Loucy (cell line): ENCODE results near the gene RAD51C.

Source experiments
- H2AFZ ChIP-seq: fragments of 200-600 bp; sonication (generic); 2 replicates; pipeline ENCODE4 v1.6.0; 2016; ENCODE audit warnings: antibody characterized with exemption, mild to moderate bottlenecking, low read length, moderate library complexity
- H3F3A ChIP-seq: fragments of 200-600 bp; 2 replicates; pipeline ENCODE4 v1.6.0; 2016; ENCODE audit warnings: antibody characterized with exemption, low read depth, mild to moderate bottlenecking
- H3K27me3 ChIP-seq: fragments of 200-600 bp; sonication (generic); 2 replicates; pipeline ENCODE4 v1.6.1; 2014; ENCODE audit warnings: low read length, mild to moderate bottlenecking; ENCODE audit not compliant: insufficient read depth, poor library complexity, severe bottlenecking
- H3K36me3 ChIP-seq: fragments of 200-600 bp; sonication (generic); 2 replicates; pipeline ENCODE4 v1.6.1; 2016; ENCODE audit warnings: low read length; ENCODE audit not compliant: insufficient read depth
- H3K4me1 ChIP-seq: fragments of 200-600 bp; sonication (generic); 2 replicates; pipeline ENCODE4 v1.5.1; 2014; ENCODE audit warnings: low read length, mild to moderate bottlenecking; ENCODE audit not compliant: insufficient read depth, poor library complexity, severe bottlenecking
- H3K4me2 ChIP-seq: fragments of 200-600 bp; sonication (generic); 2 replicates; pipeline ENCODE4 v1.6.0; 2014; ENCODE audit warnings: antibody characterized with exemption, low read length, low read depth, mild to moderate bottlenecking; ENCODE audit not compliant: poor library complexity, severe bottlenecking
- H3K4me3 ChIP-seq: fragments of 200-600 bp; sonication (generic); 2 replicates; pipeline ENCODE4 v1.5.1; 2014; ENCODE audit warnings: low read length, mild to moderate bottlenecking, mixed read lengths; ENCODE audit not compliant: poor library complexity, severe bottlenecking
- H3K79me2 ChIP-seq: fragments of 200-600 bp; sonication (generic); 2 replicates; pipeline ENCODE4 v1.6.1; 2014; ENCODE audit warnings: low read length; ENCODE audit not compliant: insufficient read depth
- H3K9ac ChIP-seq: fragments of 200-600 bp; sonication (generic); 2 replicates; pipeline ENCODE4 v1.6.0; 2014; ENCODE audit warnings: mild to moderate bottlenecking, low read depth, low read length, moderate library complexity; ENCODE audit not compliant: poor library complexity, severe bottlenecking
- H3K9me2 ChIP-seq: fragments of 200-600 bp; sonication (generic); replicated peaks from 2 replicates; pipeline ENCODE4 v1.6.1; 2016; ENCODE audit warnings: low read depth, low read length, mixed read lengths
- H3K9me3 ChIP-seq: fragments of 200-600 bp; sonication (generic); 2 replicates; pipeline ENCODE4 v1.6.1; 2014; ENCODE audit warnings: mild to moderate bottlenecking, antibody characterized with exemption, low read length, low read depth; ENCODE audit not compliant: insufficient read depth
- H4K20me1 ChIP-seq: fragments of 200-600 bp; sonication (generic); 2 replicates; pipeline ENCODE4 v1.6.0; 2014; ENCODE audit warnings: antibody characterized with exemption, low read length, mild to moderate bottlenecking; ENCODE audit not compliant: insufficient read depth, poor library complexity, severe bottlenecking
- CTCF ChIP-seq: fragments of 200-600 bp; sonication (generic); conservative IDR thresholded peaks from 2 replicates; pipeline ENCODE4 v1.5.1; 2014; ENCODE audit warnings: mild to moderate bottlenecking, antibody characterized with exemption, low read length
- EZH2phosphoT487 ChIP-seq: fragments of 200-600 bp; IDR thresholded peaks from 2 replicates; pipeline ENCODE4 v1.6.1; 2018; ENCODE audit warnings: antibody characterized with exemption, mild to moderate bottlenecking, moderate library complexity, borderline replicate concordance

The RAD51C gene

GRCh38 chr17:58693208-58693607, 806 bp downstream of the RAD51C start:
- H2AFZ ChIP-seq: peak overlapping the region; percentile 98; the same call in 1 of the 2 replicates
- H3K9ac ChIP-seq: peak overlapping the region; percentile 94
- H3K4me2 ChIP-seq: peak overlapping the region; percentile 78
- peak overlapping the region; percentile 83 for H3K4me3 ChIP-seq
- no peaks in the 10 kb centered on the region for H3K9me2 ChIP-seq
- no peaks in the 10 kb centered on the region for H3K36me3 ChIP-seq
- peaks cover 31% of the 10 kb centered on the region for H3K4me1 ChIP-seq
- no peak for TF ChIP-seq EZH2phosphoT487
- peaks cover 35% of the 10 kb centered on the region for H3K79me2 ChIP-seq
- no peaks in the 10 kb centered on the region for H3K9me3 ChIP-seq
- no peaks in the 10 kb centered on the region for H3K27me3 ChIP-seq
- H3F3A ChIP-seq: no peaks in the 10 kb centered on the region
- peaks cover 5% of the 10 kb centered on the region for H4K20me1 ChIP-seq

DNA sequence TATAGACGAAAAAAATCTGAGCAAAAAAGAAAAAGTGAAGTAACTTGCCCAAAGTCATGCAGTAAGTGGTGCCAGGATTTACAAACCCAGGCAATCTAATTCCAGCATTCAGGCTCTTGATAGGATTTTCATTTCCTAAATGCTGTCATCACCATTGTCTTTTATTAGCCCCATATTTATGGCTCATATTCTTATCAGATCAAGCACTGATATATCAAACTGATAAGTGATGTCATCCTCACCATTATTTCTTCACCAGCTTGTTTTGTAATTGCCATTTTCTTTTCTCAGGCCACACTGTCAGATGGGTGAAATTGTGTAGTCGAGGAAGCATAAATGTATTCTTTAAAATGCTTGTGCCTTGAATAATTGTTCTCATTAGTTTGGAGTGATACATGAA, 1.3 kb downstream of the RAD51C start:
- H3K4me2 ChIP-seq: peak overlapping the region; percentile 78
- no peaks in the 10 kb centered on the region for H3K27me3 ChIP-seq
- H3K4me3 ChIP-seq: peak overlapping the region; percentile 83
- H3K36me3 ChIP-seq: no peaks in the 10 kb centered on the region
- H2AFZ ChIP-seq: no peak overlapping the region
- no peaks in the 10 kb centered on the region for H3K9me3 ChIP-seq
- H3K79me2 ChIP-seq: peaks cover 35% of the 10 kb centered on the region
- TF ChIP-seq CTCF: no peak
- no peak for TF ChIP-seq EZH2phosphoT487
- H4K20me1 ChIP-seq: peaks cover 5% of the 10 kb centered on the region
- H3F3A ChIP-seq: no peaks in the 10 kb centered on the region
- peak overlapping the region; percentile 94 for H3K9ac ChIP-seq
- H3K4me1 ChIP-seq: peaks cover 31% of the 10 kb centered on the region
- no peaks in the 10 kb centered on the region for H3K9me2 ChIP-seq

DNA sequence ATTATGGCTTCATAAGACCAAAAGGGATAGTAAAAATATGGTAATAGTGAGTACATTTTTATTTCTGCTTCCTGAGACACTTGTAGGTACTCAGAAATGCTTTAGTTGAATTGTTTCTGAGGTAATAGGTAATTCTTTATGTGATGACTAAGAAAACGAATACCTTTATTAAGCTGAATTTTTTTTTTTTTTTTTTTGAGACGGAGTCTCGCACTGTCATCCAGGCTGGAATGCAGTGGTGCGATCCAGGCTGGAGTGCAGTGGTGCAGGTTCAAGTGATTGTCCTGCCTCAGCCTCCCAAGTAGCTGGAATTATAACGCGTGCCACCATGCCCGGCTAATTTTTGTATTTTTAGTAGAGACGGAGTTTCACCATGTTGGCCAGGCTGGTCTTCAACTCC, 1.9 kb downstream of the RAD51C start:
- H4K20me1 ChIP-seq: peaks cover 5% of the 10 kb centered on the region
- H3K9ac ChIP-seq: peak overlapping the region; percentile 94
- TF ChIP-seq EZH2phosphoT487 (no peak), CTCF (no peak)
- no peaks in the 10 kb centered on the region for H3K36me3 ChIP-seq
- H2AFZ ChIP-seq: no peak overlapping the region
- no peaks in the 10 kb centered on the region for H3K9me2 ChIP-seq
- H3K79me2 ChIP-seq: peaks cover 35% of the 10 kb centered on the region
- H3K4me2 ChIP-seq: peak overlapping the region; percentile 78
- H3K9me3 ChIP-seq: no peaks in the 10 kb centered on the region
- no peaks in the 10 kb centered on the region for H3F3A ChIP-seq
- peak overlapping the region; percentile 83 for H3K4me3 ChIP-seq
- H3K27me3 ChIP-seq: no peaks in the 10 kb centered on the region
- peaks cover 31% of the 10 kb centered on the region for H3K4me1 ChIP-seq

DNA sequence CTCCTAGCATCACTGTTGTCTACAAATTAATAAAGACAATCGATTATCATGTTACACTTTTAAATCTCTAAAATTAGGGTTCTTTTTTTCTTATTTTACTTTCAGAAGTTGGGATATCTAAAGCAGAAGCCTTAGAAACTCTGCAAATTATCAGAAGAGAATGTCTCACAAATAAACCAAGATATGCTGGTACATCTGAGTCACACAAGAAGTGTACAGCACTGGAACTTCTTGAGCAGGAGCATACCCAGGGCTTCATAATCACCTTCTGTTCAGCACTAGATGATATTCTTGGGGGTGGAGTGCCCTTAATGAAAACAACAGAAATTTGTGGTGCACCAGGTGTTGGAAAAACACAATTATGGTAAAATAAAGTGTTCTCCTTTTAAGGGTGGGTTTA, 2.4 kb downstream of the RAD51C start:
- Histone ChIP-seq H3K9me2 (no peaks in the 10 kb centered on the region), H3K36me3 (0 out of 2 replicates have a peak, but pooled peaks cover 2% of the 10 kb centered on the region), H2AFZ (no peak overlapping the region), H3K4me1 (peaks cover 31% of the 10 kb centered on the region), H3K79me2 (peaks cover 35% of the 10 kb centered on the region), H3K9me3 (no peaks in the 10 kb centered on the region), H3K9ac (peak overlapping the region; percentile 94), H3F3A (no peaks in the 10 kb centered on the region), H3K4me2 (peak overlapping the region; percentile 78), H4K20me1 (peaks cover 5% of the 10 kb centered on the region), H3K27me3 (no peaks in the 10 kb centered on the region), H3K4me3 (peak overlapping the region; percentile 83)
- TF ChIP-seq CTCF (no peak), EZH2phosphoT487 (no peak)
